Activated naive CD8-positive, alpha-beta T cell treated with anti-CD3 and anti-CD28 coated beads for 36 hours (primary cell): Measurements from ENCODE around the gene SURF6. TPM values are rescaled to one million over a fixed set of nuclear protein-coding genes. Genes with fewer than 3 reads are reported as not detected.

Experiments used
- DNase-seq: peaks from one replicate; pipeline ENCODE4 v3.0.0; 2021
- H3K27ac Mint-ChIP-seq: one replicate; pipeline ENCODE4 v1.8.0; 2022; ENCODE audit warnings: mild to moderate bottlenecking, moderate library complexity, mixed read lengths
- H3K27me3 Mint-ChIP-seq: one replicate; pipeline ENCODE4 v1.8.0; 2022; ENCODE audit warnings: mild to moderate bottlenecking, mixed read lengths
- H3K36me3 Mint-ChIP-seq: one replicate; pipeline ENCODE4 v1.8.0; 2021; ENCODE audit warnings: mild to moderate bottlenecking, mixed read lengths
- H3K4me1 Mint-ChIP-seq: one replicate; pipeline ENCODE4 v1.8.0; 2021; ENCODE audit warnings: mixed read lengths
- H3K4me3 Mint-ChIP-seq: one replicate; pipeline ENCODE4 v1.8.0; 2022; ENCODE audit warnings: mild to moderate bottlenecking, moderate library complexity, mixed read lengths
- H3K9me3 Mint-ChIP-seq: one replicate; pipeline ENCODE4 v1.8.0; 2022; ENCODE audit warnings: mixed read lengths
- total RNA-seq, 2 experiments: library from RNA; stranded (reverse); gene quantifications; one replicate each; pipeline ENCODE4 v1.2.3, GENCODE V29; 2021

SURF6 gene
- total RNA-seq, 2 experiments from 2014 or later: 31.8 to 33.0 TPM

DNA sequence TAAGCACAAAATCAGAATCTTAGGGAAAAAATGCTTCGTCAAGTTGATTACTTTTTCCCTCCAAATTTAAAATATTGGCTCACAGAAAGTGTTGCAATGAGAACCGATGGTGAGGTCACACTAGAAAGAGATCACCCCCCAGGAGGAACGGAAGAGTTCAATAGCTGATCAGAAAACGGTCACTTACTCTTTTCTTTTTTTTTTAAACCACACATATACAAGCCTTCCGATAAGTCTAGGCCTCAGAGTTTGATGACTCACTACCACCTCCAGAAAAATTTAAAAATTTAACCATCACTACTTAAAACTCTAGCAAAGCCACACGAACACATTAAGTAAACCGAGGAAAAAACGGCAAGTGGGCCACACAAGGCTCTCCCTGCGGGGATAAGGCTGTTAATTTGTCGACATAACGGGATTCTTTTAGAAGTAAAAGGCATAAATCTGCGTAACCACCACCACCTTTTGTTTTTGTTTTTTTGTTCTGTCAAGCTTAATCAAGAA, 38.7 kb upstream of the SURF6 start:
- Mint-ChIP-seq H3K36me3 (peaks cover 42% of the 10 kb centered on the region), H3K27me3 (peaks cover 3% of the 10 kb centered on the region), H3K4me1 (peaks cover 41% of the 10 kb centered on the region), H3K27ac (peak overlapping the region; percentile 98), H3K4me3 (peak overlapping the region; percentile 98), H3K9me3 (no peaks in the 10 kb centered on the region)
- no peak for DNase-seq

DNA sequence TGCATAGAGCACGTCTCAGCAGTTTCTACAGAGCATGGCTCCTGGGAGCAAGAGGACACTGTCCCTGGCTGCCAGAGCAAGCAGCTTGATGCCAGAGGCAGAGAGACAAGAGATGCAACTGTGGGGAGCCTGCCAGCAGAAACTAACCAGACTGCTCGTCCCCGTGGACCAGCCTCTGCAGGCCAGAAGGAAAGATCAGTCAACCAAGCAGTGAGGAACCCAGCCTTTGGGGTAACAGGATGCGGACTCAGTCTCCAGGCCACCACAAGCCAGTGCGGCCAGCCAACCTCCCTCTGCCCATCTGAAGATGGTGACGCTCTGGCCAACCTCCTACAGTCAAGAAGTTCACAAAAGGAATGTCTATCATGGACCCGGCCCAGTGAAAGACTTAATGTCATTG, 36.2 kb upstream of the SURF6 start:
- peak overlapping the region; percentile 95 for H3K27ac Mint-ChIP-seq
- H3K36me3 Mint-ChIP-seq: peaks cover 56% of the 10 kb centered on the region
- H3K27me3 Mint-ChIP-seq: peaks cover under 1% of the 10 kb centered on the region
- H3K4me3 Mint-ChIP-seq: peak overlapping the region; percentile 77
- no peak for DNase-seq
- peaks cover 60% of the 10 kb centered on the region for H3K4me1 Mint-ChIP-seq
- H3K9me3 Mint-ChIP-seq: no peaks in the 10 kb centered on the region

DNA sequence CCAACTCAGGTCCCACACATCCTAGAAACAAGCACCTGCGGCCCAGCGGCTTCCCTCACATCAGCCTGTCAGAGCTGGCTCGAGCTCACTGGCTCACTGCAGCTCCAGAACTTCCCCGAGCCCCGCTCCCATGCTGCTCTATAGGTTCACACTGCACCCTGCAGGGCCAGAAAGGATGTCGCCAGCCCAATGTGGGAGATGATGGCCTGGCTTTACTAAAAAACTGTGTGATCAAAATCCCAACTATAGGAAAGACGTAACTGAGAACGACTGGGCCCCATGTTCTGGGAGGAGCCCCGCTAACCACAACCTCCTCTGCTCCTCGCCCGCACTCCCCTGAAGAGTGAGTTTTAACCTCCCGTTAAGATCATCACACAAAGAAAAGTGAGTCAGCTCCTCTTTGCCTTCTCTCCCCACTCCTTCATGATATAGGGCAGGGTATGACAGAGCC, 35.3 kb upstream of the SURF6 start:
- Mint-ChIP-seq H3K27me3 (no peaks in the 10 kb centered on the region), H3K27ac (peak overlapping the region; percentile 95), H3K36me3 (peaks cover 56% of the 10 kb centered on the region), H3K4me3 (peak overlapping the region; percentile 77), H3K4me1 (peaks cover 60% of the 10 kb centered on the region), H3K9me3 (no peaks in the 10 kb centered on the region)
- peak; percentile 80 for DNase-seq

GRCh38 chr9:133370685-133371084, 34.7 kb upstream of the SURF6 start:
- Mint-ChIP-seq H3K27me3 (no peaks in the 10 kb centered on the region), H3K4me1 (peaks cover 60% of the 10 kb centered on the region), H3K9me3 (no peaks in the 10 kb centered on the region), H3K27ac (peak overlapping the region; percentile 95), H3K4me3 (peak overlapping the region; percentile 77), H3K36me3 (peaks cover 56% of the 10 kb centered on the region)
- DNase-seq: peak; percentile 49

DNA sequence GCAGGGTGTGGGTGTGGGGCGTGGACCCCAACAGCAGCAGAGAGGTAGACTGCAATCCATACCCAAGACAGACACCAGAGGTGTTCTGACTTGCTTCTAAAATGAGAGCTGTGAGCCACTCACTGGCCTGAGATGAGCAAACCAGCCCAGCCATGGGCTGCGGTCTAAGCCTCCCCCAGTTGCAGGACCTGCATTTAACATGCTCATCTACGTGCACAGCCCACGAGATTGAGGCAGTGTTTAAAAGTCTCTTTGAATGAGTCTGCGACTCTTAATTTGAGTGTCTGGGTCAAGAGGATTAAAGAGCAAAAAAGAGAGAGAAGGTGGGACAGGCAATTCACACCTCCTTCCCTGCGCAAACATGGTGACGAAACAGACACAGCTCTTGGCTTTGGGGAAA, 33.9 kb upstream of the SURF6 start:
- Mint-ChIP-seq H3K4me3 (peak overlapping the region; percentile 77), H3K4me1 (peaks cover 60% of the 10 kb centered on the region), H3K36me3 (peaks cover 55% of the 10 kb centered on the region), H3K27me3 (no peaks in the 10 kb centered on the region), H3K27ac (peak overlapping the region; percentile 95), H3K9me3 (no peaks in the 10 kb centered on the region)
- DNase-seq: no peak

GRCh38 chr9:133369422-133369821, 33.4 kb upstream of the SURF6 start:
- Mint-ChIP-seq H3K9me3 (no peaks in the 10 kb centered on the region), H3K27me3 (no peaks in the 10 kb centered on the region), H3K4me1 (peaks cover 58% of the 10 kb centered on the region), H3K36me3 (peaks cover 52% of the 10 kb centered on the region), H3K27ac (peak overlapping the region; percentile 95), H3K4me3 (peak overlapping the region; percentile 32)
- no peak for DNase-seq

DNA sequence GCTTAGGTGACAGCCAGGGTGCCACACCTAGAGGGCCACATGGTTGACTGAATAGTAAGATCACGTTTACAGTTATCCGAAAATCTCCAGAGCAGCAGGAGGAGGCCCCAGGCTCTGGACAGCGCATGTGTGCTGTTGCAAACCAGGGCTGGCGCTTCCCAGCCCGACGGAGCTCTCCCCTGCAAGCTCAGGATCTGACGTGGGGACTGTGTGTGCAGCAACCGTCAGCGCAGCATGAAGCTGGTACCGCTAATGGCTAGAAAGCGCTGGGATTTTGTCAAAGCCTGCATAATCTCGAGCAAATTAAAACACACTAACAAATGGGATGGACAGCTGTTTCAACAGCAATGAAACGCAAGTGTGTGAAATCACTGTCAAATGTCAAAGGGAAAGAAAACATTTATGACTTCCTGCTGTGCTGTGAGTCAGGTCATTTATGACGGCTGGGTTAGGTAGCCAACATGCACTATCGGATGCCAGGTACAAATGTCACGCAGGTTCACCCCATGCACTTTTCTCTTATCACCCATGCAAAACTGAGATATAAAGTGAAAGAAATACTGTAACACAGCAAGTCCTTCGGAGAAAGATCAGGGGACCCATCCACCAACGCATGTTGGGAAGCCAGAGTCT, 32.4 kb upstream of the SURF6 start:
- H3K27me3 Mint-ChIP-seq: no peaks in the 10 kb centered on the region
- peak overlapping the region; percentile 60 for H3K4me3 Mint-ChIP-seq
- H3K36me3 Mint-ChIP-seq: peaks cover 49% of the 10 kb centered on the region
- H3K4me1 Mint-ChIP-seq: peaks cover 54% of the 10 kb centered on the region
- H3K27ac Mint-ChIP-seq: peak overlapping the region; percentile 95
- no peak for DNase-seq
- H3K9me3 Mint-ChIP-seq: no peaks in the 10 kb centered on the region

GRCh38 chr9:133367778-133368177, 31.8 kb upstream of the SURF6 start:
- Mint-ChIP-seq H3K4me3 (no peak overlapping the region), H3K9me3 (no peaks in the 10 kb centered on the region), H3K27ac (no peak overlapping the region), H3K27me3 (no peaks in the 10 kb centered on the region), H3K4me1 (peaks cover 49% of the 10 kb centered on the region), H3K36me3 (peaks cover 45% of the 10 kb centered on the region)
- no peak for DNase-seq

DNA sequence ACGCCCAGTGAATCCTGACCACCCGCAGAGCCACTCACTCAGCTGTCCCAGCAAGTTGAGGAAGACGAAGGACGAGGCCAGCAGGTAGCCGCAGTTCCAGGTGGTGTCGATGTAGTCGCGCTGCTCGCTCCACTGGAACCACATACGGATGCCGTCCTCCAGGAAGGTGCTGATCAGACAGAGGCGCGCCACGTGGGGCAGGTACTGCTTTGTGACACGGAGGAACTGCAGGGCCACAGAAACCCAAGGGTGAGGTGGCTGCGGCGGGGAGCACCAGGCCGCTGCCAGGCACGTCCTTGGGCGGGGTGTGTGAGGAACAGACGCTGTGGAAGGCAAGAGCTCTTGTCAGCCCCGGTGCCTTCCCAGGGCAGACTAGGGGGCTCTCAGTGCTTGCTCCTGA, 31.2 kb upstream of the SURF6 start:
- DNase-seq: no peak
- H3K36me3 Mint-ChIP-seq: peaks cover 40% of the 10 kb centered on the region
- no peak overlapping the region for H3K4me3 Mint-ChIP-seq
- no peaks in the 10 kb centered on the region for H3K27me3 Mint-ChIP-seq
- H3K4me1 Mint-ChIP-seq: peaks cover 43% of the 10 kb centered on the region
- H3K27ac Mint-ChIP-seq: no peak overlapping the region
- no peaks in the 10 kb centered on the region for H3K9me3 Mint-ChIP-seq

DNA sequence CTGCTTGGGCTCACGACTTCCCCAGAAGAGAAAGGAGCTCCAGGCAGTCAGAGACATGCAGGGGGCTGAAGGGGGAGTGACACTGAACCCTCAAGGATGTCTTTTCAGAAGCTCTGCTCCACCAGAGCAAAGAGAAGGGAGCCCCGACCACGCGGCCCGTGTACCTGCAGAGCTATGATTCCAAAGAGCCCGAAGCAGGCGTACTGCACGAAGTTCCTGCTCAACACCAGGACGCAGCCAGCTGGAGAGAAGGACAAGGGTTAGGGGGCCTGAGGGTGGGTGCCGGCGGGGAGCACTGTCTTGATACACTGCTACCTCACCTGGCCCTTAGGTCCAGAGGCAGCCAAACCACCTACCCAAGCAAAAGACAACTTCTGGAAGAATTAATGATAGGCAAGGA, 30.4 kb upstream of the SURF6 start:
- no peaks in the 10 kb centered on the region for H3K27me3 Mint-ChIP-seq
- H3K9me3 Mint-ChIP-seq: no peaks in the 10 kb centered on the region
- H3K4me3 Mint-ChIP-seq: no peak overlapping the region
- H3K27ac Mint-ChIP-seq: no peak overlapping the region
- peaks cover 41% of the 10 kb centered on the region for H3K4me1 Mint-ChIP-seq
- peaks cover 36% of the 10 kb centered on the region for H3K36me3 Mint-ChIP-seq
- DNase-seq: no peak

DNA sequence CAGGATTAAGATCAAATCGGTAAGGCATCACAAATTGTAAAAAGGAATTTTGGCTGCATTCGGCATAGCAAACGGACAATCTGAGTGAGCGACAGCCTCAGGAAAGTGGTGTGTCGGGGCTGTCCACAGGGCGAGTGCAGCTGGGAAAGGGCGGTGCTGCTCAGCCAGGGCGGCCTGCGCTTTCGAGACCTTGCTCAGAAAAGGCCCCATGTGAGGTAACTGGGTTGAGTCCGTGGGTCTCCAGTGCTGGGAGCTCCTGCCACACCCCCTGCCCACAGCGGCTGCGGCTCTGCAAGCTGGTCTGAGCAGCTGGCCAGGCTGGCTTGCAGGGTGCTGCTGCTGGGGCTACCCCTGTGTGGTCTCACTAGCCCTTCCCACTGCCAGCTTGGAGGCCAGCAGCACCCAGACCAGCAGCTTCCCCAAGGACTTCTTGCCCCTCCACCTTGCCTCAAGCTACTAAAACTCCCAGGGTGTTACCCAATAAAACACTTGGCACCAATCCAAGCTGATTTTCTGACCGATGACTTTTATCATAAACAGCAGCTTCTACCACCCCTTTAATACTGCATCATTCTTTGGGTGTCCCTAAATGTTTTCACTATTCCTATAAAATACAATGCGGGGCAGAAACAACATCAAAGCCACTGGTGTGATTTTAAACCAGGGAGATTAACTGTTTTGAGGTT, 26.5 kb upstream of the SURF6 start:
- H3K9me3 Mint-ChIP-seq: no peaks in the 10 kb centered on the region
- no peaks in the 10 kb centered on the region for H3K27me3 Mint-ChIP-seq
- no peak overlapping the region for H3K27ac Mint-ChIP-seq
- H3K36me3 Mint-ChIP-seq: peaks cover 9% of the 10 kb centered on the region
- no peak overlapping the region for H3K4me3 Mint-ChIP-seq
- peaks cover 37% of the 10 kb centered on the region for H3K4me1 Mint-ChIP-seq
- DNase-seq: no peak

DNA sequence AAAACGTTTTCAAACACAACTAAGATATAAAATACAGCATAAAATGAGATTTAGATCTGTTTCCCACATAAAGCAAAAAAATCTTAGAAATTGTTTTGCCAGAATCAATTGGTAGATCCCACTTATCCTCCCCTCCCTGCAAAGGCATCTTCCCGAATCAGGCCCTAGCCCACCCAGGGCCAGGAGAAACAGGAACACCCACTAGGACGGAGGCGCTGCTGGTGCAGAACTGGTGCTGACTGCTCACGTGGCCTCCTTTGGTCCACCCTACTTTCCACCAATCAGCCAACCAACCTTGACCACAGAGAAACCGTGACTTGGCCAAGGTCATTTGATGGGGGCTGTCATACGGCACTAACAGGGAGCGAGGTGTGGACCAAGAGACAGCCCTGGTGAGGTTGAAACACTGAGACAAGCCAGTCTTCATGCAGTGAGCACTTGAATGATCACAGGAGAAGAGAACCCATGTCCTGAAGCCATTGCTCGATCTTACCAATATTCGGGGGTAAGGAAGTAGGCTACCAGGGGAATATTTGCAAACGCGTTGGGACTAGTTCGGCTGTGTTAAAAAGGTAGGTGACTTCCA, 25.6 kb upstream of the SURF6 start:
- no peaks in the 10 kb centered on the region for H3K27me3 Mint-ChIP-seq
- no peak for DNase-seq
- peak overlapping the region; percentile 82 for H3K27ac Mint-ChIP-seq
- peaks cover 9% of the 10 kb centered on the region for H3K36me3 Mint-ChIP-seq
- H3K4me3 Mint-ChIP-seq: no peak overlapping the region
- H3K4me1 Mint-ChIP-seq: peaks cover 38% of the 10 kb centered on the region
- H3K9me3 Mint-ChIP-seq: no peaks in the 10 kb centered on the region

DNA sequence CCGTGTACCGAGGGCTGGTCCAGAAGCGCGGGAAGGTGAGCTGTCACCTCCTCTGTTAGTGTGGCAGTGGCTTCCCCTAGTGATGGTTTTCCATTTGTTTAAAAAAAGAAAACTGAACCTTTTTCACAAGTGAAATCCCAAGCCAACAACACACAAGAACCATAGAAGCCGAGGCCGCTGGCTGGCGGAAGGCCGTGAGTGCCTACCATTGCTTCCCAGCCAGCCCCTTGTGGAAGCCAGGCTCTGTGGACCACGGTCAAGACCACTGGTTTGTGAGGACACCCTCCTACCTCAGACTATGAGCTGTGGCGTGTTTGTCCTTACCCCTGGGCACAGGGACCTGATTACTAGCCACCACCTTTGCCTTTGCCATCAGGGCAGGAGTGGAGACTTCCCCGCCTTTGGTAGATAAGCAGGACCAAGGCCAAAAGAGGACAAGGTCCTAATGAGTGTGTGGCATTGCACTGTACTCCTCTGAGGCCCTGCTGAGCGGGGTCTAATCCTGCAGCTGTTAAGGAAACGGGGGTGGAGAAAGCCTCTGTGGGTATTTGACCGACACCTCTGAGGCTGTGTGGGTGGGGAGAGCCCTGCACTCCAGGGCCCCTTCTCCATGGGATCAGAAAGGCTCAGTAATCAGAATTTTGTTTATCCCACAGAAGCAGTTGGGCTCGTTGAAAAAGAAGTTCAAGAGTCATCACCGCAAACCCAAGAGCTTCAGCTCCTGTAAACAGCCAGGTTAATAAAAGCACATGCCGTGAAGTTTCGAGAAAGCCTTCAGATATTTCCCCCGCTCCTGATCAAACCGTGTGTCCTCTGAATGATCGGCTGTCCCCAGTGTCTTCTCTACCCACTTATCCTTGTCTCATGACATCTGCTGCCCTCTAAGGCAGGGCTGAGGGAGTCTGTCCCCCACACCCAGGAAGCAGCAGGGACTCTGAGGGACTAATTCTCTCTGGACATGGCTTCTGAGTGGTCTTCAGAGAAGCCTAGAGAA, 24.7 kb upstream of the SURF6 start:
- peak overlapping the region; percentile 41 for H3K4me3 Mint-ChIP-seq
- H3K4me1 Mint-ChIP-seq: peaks cover 38% of the 10 kb centered on the region
- H3K27ac Mint-ChIP-seq: peak overlapping the region; percentile 82
- DNase-seq: no peak
- H3K36me3 Mint-ChIP-seq: peaks cover 9% of the 10 kb centered on the region
- H3K9me3 Mint-ChIP-seq: no peaks in the 10 kb centered on the region
- H3K27me3 Mint-ChIP-seq: no peaks in the 10 kb centered on the region

- DNase-seq: no peak
- H3K27ac Mint-ChIP-seq: peak overlapping the region; percentile 83
- no peaks in the 10 kb centered on the region for H3K27me3 Mint-ChIP-seq
Observed at GRCh38 chr9:133359399-133360175, 23.6 kb upstream of the SURF6 start.

More at GRCh38 chr9:133359399-133360175, 23.6 kb upstream of the SURF6 start:
- Mint-ChIP-seq H3K9me3 (no peaks in the 10 kb centered on the region), H3K4me1 (peaks cover 46% of the 10 kb centered on the region), H3K4me3 (no peak overlapping the region), H3K36me3 (peaks cover 7% of the 10 kb centered on the region)
